ENCODE results near the gene PRDM16. TPM values are rescaled to one million over a fixed set of nuclear protein-coding genes. Genes with fewer than 3 reads are reported as not detected.

Gene PRDM16
- total RNA-seq, 4 donors from 2014 or later = 0.08 to 0.19 (median 0.12) TPM

DNA sequence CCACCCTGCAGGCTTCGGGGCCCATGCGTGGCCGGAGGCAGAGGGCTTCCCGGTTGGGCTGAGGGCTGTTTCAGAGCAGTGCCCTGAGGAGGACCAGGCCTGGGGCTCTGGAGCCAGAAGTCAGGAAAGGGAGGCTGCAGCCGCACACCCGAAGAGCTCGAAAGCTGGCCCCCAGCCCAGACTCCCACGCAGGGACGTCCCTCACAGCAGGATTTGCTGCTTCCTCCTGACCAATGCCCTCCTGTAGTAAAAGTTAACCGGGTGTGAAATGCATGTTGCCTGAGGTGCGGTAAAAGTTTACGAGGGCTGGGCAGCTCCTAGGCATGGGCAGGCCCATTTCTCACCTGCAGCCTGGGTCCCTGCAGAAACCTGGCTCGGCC lies 283.9 kb downstream of the PRDM16 start:
- no peak for TF ChIP-seq POLR2A (IDR thresholded peaks at IDR 0.05)
- TF ChIP-seq, protein P1, sequence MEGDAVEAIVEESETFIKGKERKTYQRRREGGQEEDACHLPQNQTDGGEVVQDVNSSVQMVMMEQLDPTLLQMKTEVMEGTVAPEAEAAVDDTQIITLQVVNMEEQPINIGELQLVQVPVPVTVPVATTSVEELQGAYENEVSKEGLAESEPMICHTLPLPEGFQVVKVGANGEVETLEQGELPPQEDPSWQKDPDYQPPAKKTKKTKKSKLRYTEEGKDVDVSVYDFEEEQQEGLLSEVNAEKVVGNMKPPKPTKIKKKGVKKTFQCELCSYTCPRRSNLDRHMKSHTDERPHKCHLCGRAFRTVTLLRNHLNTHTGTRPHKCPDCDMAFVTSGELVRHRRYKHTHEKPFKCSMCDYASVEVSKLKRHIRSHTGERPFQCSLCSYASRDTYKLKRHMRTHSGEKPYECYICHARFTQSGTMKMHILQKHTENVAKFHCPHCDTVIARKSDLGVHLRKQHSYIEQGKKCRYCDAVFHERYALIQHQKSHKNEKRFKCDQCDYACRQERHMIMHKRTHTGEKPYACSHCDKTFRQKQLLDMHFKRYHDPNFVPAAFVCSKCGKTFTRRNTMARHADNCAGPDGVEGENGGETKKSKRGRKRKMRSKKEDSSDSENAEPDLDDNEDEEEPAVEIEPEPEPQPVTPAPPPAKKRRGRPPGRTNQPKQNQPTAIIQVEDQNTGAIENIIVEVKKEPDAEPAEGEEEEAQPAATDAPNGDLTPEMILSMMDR (IDR thresholded peaks at IDR 0.05) = no peak
- Histone ChIP-seq H3K9me3 (no peaks in the 10 kb centered on the region), H3K27me3 (peaks cover 0 to 89% (median 0%) of the 10 kb centered on the region in 4 donors), H3K4me1 (peaks cover 6 to 49% (median 20%) of the 10 kb centered on the region in 3 donors), H3K4me3 (no peak overlapping the region), H3K27ac (peak overlapping the region; percentile 68 to 96 (median 89)), H3K36me3 (no peaks in the 10 kb centered on the region)
- 20% methylated on average over 6 of the region's 13 CpGs; no CpG with 5 or more reads in 1 of the 2 donors for WGBS, 2 donors
- intact Hi-C loops (cut with DNase I) = no loop called here
- DNase-seq = no peak

DNA sequence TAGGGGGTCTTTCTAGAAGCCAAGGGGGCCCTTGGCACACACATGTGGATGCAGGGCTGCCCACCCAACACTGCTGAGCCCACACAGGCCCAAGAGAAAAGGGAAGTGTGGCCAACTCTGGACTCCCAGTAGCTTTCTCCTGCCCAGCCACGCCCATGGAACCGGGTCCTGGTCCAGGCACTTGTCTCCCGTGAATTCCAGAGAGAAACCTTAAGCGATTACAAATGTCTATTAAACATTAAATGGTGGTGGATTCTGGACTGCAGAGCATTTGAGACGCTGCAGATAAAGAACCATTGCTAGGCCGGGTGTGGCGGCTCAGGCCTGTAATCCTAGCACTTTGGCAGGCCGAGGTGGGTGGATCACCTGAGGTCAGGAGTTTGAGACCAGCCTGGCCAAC lies 284.9 kb downstream of the PRDM16 start:
- intact Hi-C loops (cut with DNase I) = no loop called here
- Histone ChIP-seq H3K9me3 (no peaks in the 10 kb centered on the region), H3K27ac (peak overlapping the region in 3 of 4 donors; percentile 86 to 96 (median 92)), H3K27me3 (peaks cover 0 to 89% (median 0%) of the 10 kb centered on the region in 4 donors), H3K4me3 (no peak overlapping the region), H3K4me1 (peaks cover 6 to 49% (median 20%) of the 10 kb centered on the region in 3 donors), H3K36me3 (no peaks in the 10 kb centered on the region)
- 72 to 80% methylated on average over 6 to 8 of the region's 8 CpGs for WGBS, 2 donors
- no peak for TF ChIP-seq POLR2A (IDR thresholded peaks at IDR 0.05)
- TF ChIP-seq, protein P1 (IDR thresholded peaks at IDR 0.05) = no peak
- no peak for DNase-seq

DNA sequence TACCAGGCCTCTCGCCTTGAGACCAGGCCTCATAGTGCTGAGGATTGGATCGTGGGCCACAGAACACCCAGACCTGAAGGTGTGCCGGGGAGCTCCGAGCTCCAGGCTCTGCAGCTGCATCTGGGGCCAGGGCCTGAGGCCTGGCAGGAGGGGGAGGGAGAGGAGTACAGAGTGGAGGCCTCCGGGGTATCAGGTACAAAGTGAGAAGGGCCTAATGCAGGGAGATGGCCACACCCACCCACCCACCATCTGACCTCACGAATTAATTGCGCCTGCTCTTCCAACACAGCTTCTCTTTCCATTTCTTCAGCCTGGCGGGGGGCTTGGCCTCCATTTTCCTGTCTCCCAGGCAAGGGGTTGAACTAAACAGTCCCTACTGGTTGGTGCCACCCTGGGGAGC lies 286.1 kb downstream of the PRDM16 start:
- Histone ChIP-seq H3K27me3 (peaks cover 0 to 85% (median 0%) of the 10 kb centered on the region in 4 donors), H3K4me3 (no peak overlapping the region), H3K9me3 (no peaks in the 10 kb centered on the region), H3K27ac (peak overlapping the region in 1 of 4 donors; percentile 14), H3K36me3 (no peaks in the 10 kb centered on the region), H3K4me1 (peaks cover 6 to 52% (median 19%) of the 10 kb centered on the region in 3 donors)
- intact Hi-C loops (cut with DNase I) = no loop called here
- TF ChIP-seq, protein P1 (IDR thresholded peaks at IDR 0.05) = no peak
- TF ChIP-seq POLR2A (IDR thresholded peaks at IDR 0.05) = no peak
- 50 to 100% methylated on average over 2 to 3 of the region's 8 CpGs for WGBS, 2 donors
- no peak for DNase-seq

DNA sequence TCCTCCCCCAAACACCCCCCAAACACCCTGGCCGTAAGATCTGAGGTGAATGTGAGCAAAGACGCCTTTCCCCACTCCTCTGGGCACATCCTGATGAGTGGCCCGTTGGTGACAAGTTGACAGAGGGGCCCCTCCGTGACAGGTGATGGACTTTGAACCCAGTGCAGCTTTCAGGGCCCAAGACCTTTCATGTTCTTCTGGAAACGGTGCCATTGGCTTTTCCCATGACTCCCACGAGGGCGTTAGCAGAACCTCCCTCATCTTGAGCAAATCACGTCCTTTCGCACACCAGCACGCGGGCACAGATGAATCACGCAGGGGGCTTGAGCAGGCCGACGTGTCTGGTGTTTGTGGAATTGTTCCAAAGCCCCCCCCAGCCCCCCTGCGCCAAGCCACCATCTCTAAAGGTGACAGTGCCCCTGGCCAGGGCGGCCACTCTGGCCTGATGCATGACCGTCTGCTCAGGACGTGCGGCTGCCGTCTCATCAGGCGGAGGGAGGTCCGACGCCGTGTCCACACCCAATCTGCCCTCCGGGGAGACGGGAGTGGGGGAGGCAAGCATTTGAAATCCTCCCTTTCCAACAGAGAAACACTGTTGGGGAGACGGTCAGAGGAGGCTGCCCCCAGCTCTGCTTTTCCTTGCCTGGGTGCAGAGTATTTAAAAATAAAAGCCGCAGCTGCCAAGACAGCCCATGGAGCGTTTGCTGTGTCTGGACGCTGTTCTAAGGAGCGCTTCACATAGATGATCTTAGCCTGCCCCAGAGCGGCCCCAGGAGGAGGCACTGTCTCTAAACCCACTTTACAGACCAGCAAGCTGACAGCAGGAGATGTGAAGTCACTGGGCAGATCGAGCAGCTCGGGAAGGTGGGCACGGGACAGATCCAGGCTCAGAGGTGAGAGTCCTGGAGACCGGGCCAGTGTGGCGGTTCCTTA lies 287.2 kb downstream of the PRDM16 start:
- Histone ChIP-seq H3K4me1 (peaks cover 6 to 45% (median 9%) of the 10 kb centered on the region in 3 donors), H3K27me3 (peaks cover 0 to 85% (median 0%) of the 10 kb centered on the region in 4 donors), H3K9me3 (no peaks in the 10 kb centered on the region), H3K36me3 (no peaks in the 10 kb centered on the region), H3K4me3 (no peak overlapping the region), H3K27ac (no peak overlapping the region)
- intact Hi-C loops (cut with DNase I) = no loop called here
- no peak for DNase-seq
- 67 to 90% methylated on average over 2 to 15 of the region's 37 CpGs for WGBS, 2 donors
- TF ChIP-seq POLR2A (IDR thresholded peaks at IDR 0.05) = no peak
- TF ChIP-seq, protein P1 (IDR thresholded peaks at IDR 0.05) = no peak

DNA sequence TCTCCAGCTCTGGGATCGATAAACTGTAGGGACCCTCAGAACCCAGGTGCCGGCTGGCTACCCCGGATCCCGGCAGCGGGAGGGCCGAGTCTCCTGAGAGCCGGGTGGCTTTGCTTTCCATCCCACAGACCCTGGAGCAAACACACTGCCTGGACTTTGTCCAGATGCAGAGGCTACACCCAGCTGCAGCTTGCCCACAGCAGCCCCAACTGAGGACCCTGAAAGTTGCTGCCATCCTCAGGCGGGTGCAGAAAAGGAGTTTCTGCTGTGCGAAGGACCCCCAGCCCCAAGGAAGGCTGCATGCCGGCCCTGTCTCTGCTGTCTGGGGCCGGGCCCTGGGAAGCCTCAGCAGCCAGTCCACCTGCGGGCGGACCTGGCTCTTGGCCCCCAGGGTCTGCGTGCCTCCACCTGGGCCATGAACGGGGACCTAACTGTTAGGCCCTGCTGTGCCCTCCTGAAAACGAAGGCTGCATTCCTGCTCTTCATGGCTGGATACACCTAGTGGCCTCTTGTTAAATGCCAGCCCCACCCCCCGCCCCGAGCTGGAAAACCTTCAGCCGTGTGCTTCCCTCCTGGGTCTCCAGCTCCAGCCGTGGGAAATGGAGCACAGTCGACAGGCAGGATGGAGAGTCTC lies 287.9 kb downstream of the PRDM16 start:
- peaks cover 0 to 85% (median 0%) of the 10 kb centered on the region in 4 donors for H3K27me3 ChIP-seq

More for the DNA sequence above, 287.9 kb downstream of the PRDM16 start:
- Histone ChIP-seq H3K27ac (peak overlapping the region in 1 of 4 donors; percentile 9), H3K4me1 (peaks cover 4 to 37% (median 5%) of the 10 kb centered on the region in 3 donors), H3K4me3 (no peak overlapping the region), H3K36me3 (no peaks in the 10 kb centered on the region), H3K9me3 (no peaks in the 10 kb centered on the region)
- TF ChIP-seq, protein P1 (IDR thresholded peaks at IDR 0.05) = no peak
- TF ChIP-seq POLR2A (IDR thresholded peaks at IDR 0.05) = no peak
- no peak for DNase-seq
- intact Hi-C loops (cut with DNase I) = no loop called here
- WGBS, 2 donors = 80% methylated on average over 4 of the region's 21 CpGs; no CpG with 5 or more reads in 1 of the 2 donors
